H1 (cell line): ENCODE measurements around the gene RNPS1.

Experiments used
- POLR2A ChIP-seq, 2 experiments: IDR thresholded peaks; 1 replicate in 1 of 2; 2 replicates in 1 of 2; pipeline ENCODE4 v1.6.1; 2011; ENCODE audit warnings: low read depth in 2 of 2, low read length in 2 of 2, mild to moderate bottlenecking in 2 of 2; ENCODE audit errors: control extremely low read depth in 1 of 2
- TF ChIP-seq, protein P1 (sequence below): IDR thresholded peaks from 2 replicates; pipeline ENCODE4 v1.6.1; 2012; ENCODE audit warnings: inconsistent platforms

DNA sequence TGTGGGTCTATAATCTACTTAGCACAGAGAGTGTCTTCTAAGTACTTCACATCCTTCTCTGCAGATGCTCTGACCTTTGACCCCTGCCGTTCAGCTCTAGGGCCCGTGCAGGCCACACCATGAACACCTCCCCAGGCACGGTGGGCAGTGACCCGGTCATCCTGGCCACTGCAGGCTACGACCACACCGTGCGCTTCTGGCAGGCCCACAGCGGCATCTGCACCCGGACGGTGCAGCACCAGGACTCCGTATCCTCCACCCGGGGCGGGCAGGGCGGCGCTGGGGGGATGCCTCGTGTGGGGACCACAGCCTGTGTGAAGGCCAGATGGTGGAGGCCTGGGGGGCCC lies 62.0 kb downstream of the RNPS1 start:
- peak in 1 of 2 experiments; percentile 21; a peak in 1 of 3 replicates for TF ChIP-seq POLR2A (IDR thresholded peaks at IDR 0.05; ENCODE audit: control extremely low read depth in 1 of 2, low read depth in 2 of 2, low read length in 2 of 2)
- TF ChIP-seq, protein P1, sequence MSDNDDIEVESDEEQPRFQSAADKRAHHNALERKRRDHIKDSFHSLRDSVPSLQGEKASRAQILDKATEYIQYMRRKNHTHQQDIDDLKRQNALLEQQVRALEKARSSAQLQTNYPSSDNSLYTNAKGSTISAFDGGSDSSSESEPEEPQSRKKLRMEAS: no peak
